HUES6 (cell line): ENCODE results near the gene LIAS.
"Not testable (repeated sequence)": the region's sequence is repeated elsewhere in the genome, so short reads cannot be mapped to it uniquely, and the experiment has no call there.

ENCODE experiments used
- H3K27ac ChIP-seq: 2 replicates; pipeline ENCODE4 v1.7.0; 2013; ENCODE audit warnings: low read depth, mild to moderate bottlenecking, low read length, inconsistent platforms
- H3K27me3 ChIP-seq: 2 replicates; pipeline ENCODE4 v1.6.1; 2013; ENCODE audit warnings: low read length; ENCODE audit not compliant: control insufficient read depth, insufficient read depth
- H3K36me3 ChIP-seq: 2 replicates; pipeline ENCODE4 v1.6.1; 2013; ENCODE audit warnings: low read length; ENCODE audit not compliant: control insufficient read depth, insufficient read depth
- H3K4me1 ChIP-seq: 2 replicates; pipeline ENCODE4 v1.6.1; 2013; ENCODE audit warnings: low read length; ENCODE audit not compliant: control insufficient read depth, insufficient read depth
- H3K4me3 ChIP-seq: 2 replicates; pipeline ENCODE4 v1.5.1; 2013; ENCODE audit warnings: low read depth, low read length
- H3K9ac ChIP-seq: one replicate; pipeline ENCODE4 v1.6.1; 2013; ENCODE audit warnings: mild to moderate bottlenecking, low read length
- H3K9me3 ChIP-seq: 2 replicates; pipeline ENCODE4 v1.6.1; 2013; ENCODE audit warnings: low read depth, low read length; ENCODE audit not compliant: control insufficient read depth, insufficient read depth

Gene LIAS

DNA sequence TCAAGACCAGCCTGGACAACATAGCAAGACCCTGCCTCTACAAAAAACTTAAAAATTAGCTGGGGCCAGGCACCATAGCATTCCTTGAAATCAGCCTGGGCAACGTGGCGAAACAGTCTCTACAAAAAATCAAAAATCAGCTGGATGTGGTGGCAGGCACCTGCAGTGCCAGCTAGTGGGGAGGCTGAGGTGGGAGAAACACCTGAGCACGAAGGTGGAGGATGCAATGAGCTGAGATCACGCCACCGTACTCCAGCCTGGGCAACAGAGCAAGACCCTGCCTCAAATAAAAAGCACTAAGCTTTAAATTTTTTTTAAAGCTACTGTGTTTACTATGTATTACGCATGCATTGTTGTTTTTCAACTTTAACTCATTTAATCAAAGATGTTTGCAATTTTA lies 3.4 kb upstream of the LIAS start:
- Histone ChIP-seq H3K4me1 (no peaks in the 10 kb centered on the region), H3K36me3 (peaks cover 77% of the 10 kb centered on the region), H3K9me3 (no peaks in the 10 kb centered on the region), H3K4me3 (peak overlapping the region; percentile 6; the same call in 1 of the 2 replicates), H3K27ac (no peak overlapping the region), H3K9ac (no peak overlapping the region), H3K27me3 (no peaks in the 10 kb centered on the region)

DNA sequence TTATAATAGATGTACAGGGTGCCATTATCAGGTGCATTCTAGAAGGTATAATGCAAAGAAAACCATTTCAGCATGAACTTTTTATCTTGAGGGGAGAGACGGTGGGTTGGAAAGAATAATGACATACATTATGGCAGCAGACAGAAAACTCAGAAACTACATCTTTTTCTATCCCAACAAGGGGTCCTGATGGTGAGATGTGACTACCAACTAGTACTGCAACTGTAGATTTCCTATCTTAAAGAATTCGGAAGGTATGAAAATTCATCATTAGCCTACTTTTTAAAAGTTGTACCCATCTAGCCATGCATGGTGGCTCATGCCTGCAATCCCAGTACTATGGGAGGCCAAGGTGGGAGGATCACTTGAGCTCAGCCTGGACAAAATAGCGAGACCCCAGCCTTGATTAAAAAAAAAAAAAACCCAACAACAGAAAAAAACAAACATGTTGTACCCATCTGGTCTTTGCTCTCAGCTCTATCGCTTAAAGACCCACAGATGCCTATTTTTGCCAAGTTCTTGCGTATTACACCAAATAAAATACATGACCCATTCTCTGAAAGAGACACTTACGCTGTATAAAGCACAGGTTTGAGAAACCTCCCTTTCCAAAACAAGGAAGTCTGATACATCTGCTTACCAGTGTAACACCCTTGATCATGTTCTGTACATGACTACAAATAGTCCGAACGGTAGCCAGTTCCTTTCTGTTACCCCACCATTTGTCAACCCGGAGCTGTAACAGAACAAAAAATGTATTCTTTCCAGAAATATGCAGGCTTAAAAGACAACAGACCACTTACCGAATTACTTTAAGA lies 1.7 kb upstream of the LIAS start:
- H3K4me3 ChIP-seq: peak overlapping the region; percentile 83
- no peaks in the 10 kb centered on the region for H3K9me3 ChIP-seq
- peak overlapping the region; percentile 96 for H3K9ac ChIP-seq
- H3K36me3 ChIP-seq: peaks cover 69% of the 10 kb centered on the region
- no peaks in the 10 kb centered on the region for H3K27me3 ChIP-seq
- peak overlapping the region; percentile 91 for H3K27ac ChIP-seq
- H3K4me1 ChIP-seq: no peaks in the 10 kb centered on the region

GRCh38 chr4:39458161-39458504 lies 723 bp upstream of the LIAS start:
- peak overlapping the region; percentile 91 for H3K27ac ChIP-seq
- not testable (repeated sequence) for H3K9me3 ChIP-seq, H3K27me3 ChIP-seq, H3K4me1 ChIP-seq
- peak overlapping the region; percentile 83 for H3K4me3 ChIP-seq
- peak overlapping the region; percentile 96 for H3K9ac ChIP-seq
- peaks cover 64% of the 10 kb centered on the region for H3K36me3 ChIP-seq

GRCh38 chr4:39464886-39465501 lies 6.1 kb downstream of the LIAS start:
- H3K9ac ChIP-seq: no peak overlapping the region
- no peak overlapping the region for H3K27ac ChIP-seq
- peaks cover 55% of the 10 kb centered on the region for H3K36me3 ChIP-seq
- H3K4me1 ChIP-seq: no peaks in the 10 kb centered on the region
- no peaks in the 10 kb centered on the region for H3K9me3 ChIP-seq
- H3K27me3 ChIP-seq: no peaks in the 10 kb centered on the region
- H3K4me3 ChIP-seq: no peak overlapping the region

GRCh38 chr4:39466747-39467146 lies 7.9 kb downstream of the LIAS start:
- Histone ChIP-seq H3K27ac (no peak overlapping the region), H3K36me3 (peaks cover 62% of the 10 kb centered on the region)

GRCh38 chr4:39467464-39467863 lies 8.6 kb downstream of the LIAS start:
- Histone ChIP-seq H3K27ac (no peak overlapping the region), H3K36me3 (peaks cover 70% of the 10 kb centered on the region), H3K4me1 (no peaks in the 10 kb centered on the region), H3K9me3 (no peaks in the 10 kb centered on the region), H3K27me3 (no peaks in the 10 kb centered on the region), H3K9ac (no peak overlapping the region), H3K4me3 (no peak overlapping the region)

More at GRCh38 chr4:39466747-39467146, 7.9 kb downstream of the LIAS start:
- no peaks in the 10 kb centered on the region for H3K27me3 ChIP-seq
- H3K9ac ChIP-seq: no peak overlapping the region
- H3K4me3 ChIP-seq: no peak overlapping the region
- H3K9me3 ChIP-seq: no peaks in the 10 kb centered on the region
- H3K4me1 ChIP-seq: no peaks in the 10 kb centered on the region

- Histone ChIP-seq H3K4me1 (no peaks in the 10 kb centered on the region), H3K27me3 (no peaks in the 10 kb centered on the region), H3K9ac (no peak overlapping the region), H3K4me3 (no peak overlapping the region), H3K36me3 (peaks cover 63% of the 10 kb centered on the region), H3K9me3 (no peaks in the 10 kb centered on the region), H3K27ac (peak overlapping the region; percentile 45; the same call in 1 of the 2 replicates)
Measured at GRCh38 chr4:39469429-39470077, 10.7 kb downstream of the LIAS start.

DNA sequence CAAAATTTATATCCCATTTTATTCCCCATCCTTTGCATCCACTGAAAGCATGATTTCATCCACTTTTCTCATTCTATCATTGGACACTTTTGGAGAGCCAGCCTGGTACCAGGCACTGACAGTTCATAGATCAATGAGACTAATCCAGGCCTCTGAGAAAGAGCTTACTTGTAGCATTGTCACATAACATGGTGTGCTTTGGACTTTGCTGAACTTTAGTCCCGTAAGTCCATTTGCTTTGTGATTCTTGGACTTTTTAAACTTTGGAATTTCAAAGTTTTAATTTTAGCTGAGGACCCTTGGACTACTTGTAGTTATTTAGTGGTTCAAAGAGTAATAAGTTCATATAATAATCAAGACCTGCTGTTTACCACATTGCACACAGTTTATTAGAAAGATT lies 11.5 kb downstream of the LIAS start:
- Histone ChIP-seq H3K36me3 (peaks cover 55% of the 10 kb centered on the region), H3K4me3 (no peak overlapping the region), H3K9ac (no peak overlapping the region), H3K4me1 (no peaks in the 10 kb centered on the region), H3K9me3 (no peaks in the 10 kb centered on the region), H3K27me3 (no peaks in the 10 kb centered on the region), H3K27ac (no peak overlapping the region)

DNA sequence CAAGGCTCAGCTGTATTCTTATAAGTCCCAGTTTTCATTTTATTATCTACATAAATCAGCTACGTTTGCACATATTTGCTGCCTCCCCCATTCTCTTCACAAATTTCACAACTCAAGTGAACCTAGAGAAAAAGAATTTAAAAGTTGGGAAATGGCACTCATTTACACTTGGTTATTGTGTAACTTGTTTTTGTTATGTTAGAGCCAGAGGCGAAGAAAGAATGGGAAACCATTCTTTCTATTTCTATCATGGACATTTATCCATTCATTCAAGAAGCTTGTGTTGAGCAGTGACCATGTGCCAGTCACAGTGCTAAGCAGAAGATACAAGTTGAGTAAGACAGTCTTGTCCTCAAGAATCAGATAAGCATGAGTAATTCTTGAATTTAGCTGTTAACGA lies 13.5 kb downstream of the LIAS start:
- no peaks in the 10 kb centered on the region for H3K27me3 ChIP-seq
- no peaks in the 10 kb centered on the region for H3K9me3 ChIP-seq
- H3K27ac ChIP-seq: no peak overlapping the region
- no peaks in the 10 kb centered on the region for H3K4me1 ChIP-seq
- H3K9ac ChIP-seq: no peak overlapping the region
- no peak overlapping the region for H3K4me3 ChIP-seq
- peaks cover 47% of the 10 kb centered on the region for H3K36me3 ChIP-seq

- H3K36me3 ChIP-seq: peaks cover 34% of the 10 kb centered on the region
- H3K27me3 ChIP-seq: no peaks in the 10 kb centered on the region
- H3K9ac ChIP-seq: no peak overlapping the region
- no peaks in the 10 kb centered on the region for H3K9me3 ChIP-seq
- H3K4me1 ChIP-seq: no peaks in the 10 kb centered on the region
- no peak overlapping the region for H3K27ac ChIP-seq
- H3K4me3 ChIP-seq: no peak overlapping the region
Measured at GRCh38 chr4:39476187-39476895, 17.5 kb downstream of the LIAS start.
